ENCODE results near the gene NKRF. TPM values are rescaled to one million over a fixed set of nuclear protein-coding genes. Genes with fewer than 3 reads are reported as not detected.

The NKRF gene
- total RNA-seq, 4 donors from 2014 or later: 4.0 to 9.9 (median 6.2) TPM

- Histone ChIP-seq H3K9me3 (no peaks in the 10 kb centered on the region), H3K27ac (no peak overlapping the region), H3K27me3 (no peaks in the 10 kb centered on the region), H3K4me1 (peaks cover 0 to 2% (median under 1%) of the 10 kb centered on the region in 4 donors), H3K36me3 (no peaks in the 10 kb centered on the region), H3K4me3 (no peak overlapping the region)
- no peak for DNase-seq
- TF ChIP-seq POLR2A (IDR thresholded peaks at IDR 0.05) (no peak), CTCF (IDR thresholded peaks at IDR 0.05) (no peak)
Observed at GRCh38 chrX:119570351-119570835, 35.8 kb downstream of the NKRF start.

- no peaks in the 10 kb centered on the region for H3K9me3 ChIP-seq
- no peaks in the 10 kb centered on the region for H3K36me3 ChIP-seq
- no peak for TF ChIP-seq CTCF (IDR thresholded peaks at IDR 0.05)
- no peak for TF ChIP-seq POLR2A (IDR thresholded peaks at IDR 0.05)
- peak; percentile 86 to 95 (median 87) for DNase-seq
- H3K4me1 ChIP-seq: no peaks in the 10 kb centered on the region
- peak within 1 kb of the TSS; percentile 45 to 67 (median 55) for H3K4me3 ChIP-seq
- no peaks in the 10 kb centered on the region for H3K27me3 ChIP-seq
- peak within 1 kb of the TSS; percentile 55 to 73 (median 69) for H3K27ac ChIP-seq
Observed at GRCh38 chrX:119565107-119565663, 41.0 kb downstream of the NKRF start, which contains the start of gene STEEP1. Gene STEEP1 (minus strand): TSS chrX:119565409. CDS start chrX:119565355, 54 bp downstream.

GRCh38 chrX:119552508-119552907 is 53.7 kb downstream of the NKRF start:
- Histone ChIP-seq H3K4me3 (no peak overlapping the region), H3K9me3 (no peaks in the 10 kb centered on the region), H3K27ac (no peak overlapping the region), H3K4me1 (no peaks in the 10 kb centered on the region), H3K36me3 (peaks cover 0 to 5% (median 0%) of the 10 kb centered on the region in 3 donors), H3K27me3 (no peaks in the 10 kb centered on the region)
- TF ChIP-seq CTCF (IDR thresholded peaks at IDR 0.05) (no peak), POLR2A (IDR thresholded peaks at IDR 0.05) (no peak)
- no peak for DNase-seq

GRCh38 chrX:119549327-119550016 is 56.8 kb downstream of the NKRF start:
- H3K36me3 ChIP-seq: no peaks in the 10 kb centered on the region
- DNase-seq: no peak
- H3K27ac ChIP-seq: no peak overlapping the region
- H3K4me1 ChIP-seq: no peaks in the 10 kb centered on the region
- no peaks in the 10 kb centered on the region for H3K27me3 ChIP-seq
- TF ChIP-seq POLR2A (IDR thresholded peaks at IDR 0.05) (no peak), CTCF (IDR thresholded peaks at IDR 0.05) (no peak)
- H3K9me3 ChIP-seq: no peaks in the 10 kb centered on the region
- H3K4me3 ChIP-seq: no peak overlapping the region

- peaks cover 0 to 3% (median 0%) of the 10 kb centered on the region in 3 donors for H3K36me3 ChIP-seq
- H3K27ac ChIP-seq: no peak overlapping the region
- no peaks in the 10 kb centered on the region for H3K27me3 ChIP-seq
- TF ChIP-seq POLR2A (IDR thresholded peaks at IDR 0.05) (no peak), CTCF (IDR thresholded peaks at IDR 0.05) (no peak)
- no peaks in the 10 kb centered on the region for H3K9me3 ChIP-seq
- DNase-seq: no peak
- no peaks in the 10 kb centered on the region for H3K4me1 ChIP-seq
- no peak overlapping the region for H3K4me3 ChIP-seq
Observed at GRCh38 chrX:119541188-119541587, 65.0 kb downstream of the NKRF start.

Data from Peyer's patch (tissue), 4 donors.